LNCAP (cell line): ENCODE measurements around the gene MC1R.

Experiments
- CTCF ChIP-seq: fragments of 450-650 bp; IDR thresholded peaks from 2 replicates; pipeline ENCODE4 v1.5.1; 2017; ENCODE audit warnings: mild to moderate bottlenecking

The MC1R gene

DNA sequence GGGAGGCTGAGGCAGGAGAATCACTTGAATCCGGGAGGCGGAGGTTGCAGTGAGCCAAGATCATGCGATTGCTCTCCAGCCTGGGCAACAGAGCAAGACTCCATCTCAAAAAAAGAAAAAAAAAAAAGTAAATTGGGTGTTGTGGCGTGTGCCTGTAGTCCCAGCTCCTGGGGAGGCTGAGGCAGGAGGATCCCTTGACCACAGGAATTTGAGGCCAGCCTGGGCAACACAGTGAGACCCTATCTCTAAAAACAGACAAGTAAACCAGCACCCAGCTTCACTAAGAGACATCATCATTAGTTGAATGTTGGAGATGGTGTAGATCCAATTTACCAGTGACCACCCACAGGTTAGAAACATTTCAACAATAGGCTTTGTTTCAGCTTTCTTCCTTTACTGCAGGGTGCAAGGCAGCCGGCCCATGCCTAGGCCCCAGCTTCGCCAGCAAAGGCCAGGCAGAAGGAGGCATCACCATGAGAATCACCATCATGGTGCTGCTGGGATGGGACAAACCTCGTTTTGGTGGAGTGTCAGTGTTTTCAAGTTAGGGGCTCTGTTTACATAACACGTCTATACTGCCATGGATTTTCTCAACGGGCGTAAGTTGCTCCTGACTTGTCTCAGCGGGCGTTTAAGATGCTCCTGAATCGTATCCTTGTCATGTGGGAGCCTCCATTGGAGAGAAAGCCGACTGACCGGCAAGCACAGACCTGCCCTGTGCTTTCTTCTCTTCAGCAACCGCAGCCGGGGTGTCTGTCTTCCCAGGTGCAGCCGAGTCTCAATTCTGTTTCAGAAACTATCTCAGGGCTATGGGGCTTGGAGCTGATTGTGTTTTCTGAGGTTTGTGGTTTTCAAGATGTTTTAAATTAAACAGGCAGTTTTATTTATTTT is 37.9 kb upstream of the MC1R start:
- TF ChIP-seq CTCF, result no peak

- TF ChIP-seq CTCF, result no peak
Measured at GRCh38 chr16:89881368-89881730, 37.3 kb upstream of the MC1R start.

GRCh38 chr16:89883346-89884040 is 35.2 kb upstream of the MC1R start:
- no peak for TF ChIP-seq CTCF

DNA sequence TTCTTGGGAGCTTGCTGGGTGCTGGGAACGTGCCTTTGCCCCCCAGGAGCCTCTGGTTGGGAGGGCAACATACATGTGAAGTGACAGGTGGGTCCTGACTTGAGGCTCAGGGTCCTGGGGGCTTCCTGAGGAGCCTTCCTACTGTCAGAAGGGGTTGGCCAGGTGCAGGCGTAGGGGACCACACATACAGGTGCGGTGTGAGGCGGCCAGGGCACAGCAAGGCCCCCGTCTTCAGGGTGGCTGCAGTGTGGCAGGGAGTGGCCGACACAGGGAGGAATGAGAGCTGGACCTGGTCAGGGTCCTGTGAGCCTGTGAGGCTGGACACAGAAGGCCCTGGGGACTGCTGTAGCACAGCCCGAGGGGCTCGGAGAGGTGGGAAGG is 34.6 kb upstream of the MC1R start:
- TF ChIP-seq CTCF, result no peak

GRCh38 chr16:89887243-89887642 is 31.4 kb upstream of the MC1R start:
- TF ChIP-seq CTCF, result no peak

GRCh38 chr16:89890200-89890599 is 28.5 kb upstream of the MC1R start:
- no peak for TF ChIP-seq CTCF

DNA sequence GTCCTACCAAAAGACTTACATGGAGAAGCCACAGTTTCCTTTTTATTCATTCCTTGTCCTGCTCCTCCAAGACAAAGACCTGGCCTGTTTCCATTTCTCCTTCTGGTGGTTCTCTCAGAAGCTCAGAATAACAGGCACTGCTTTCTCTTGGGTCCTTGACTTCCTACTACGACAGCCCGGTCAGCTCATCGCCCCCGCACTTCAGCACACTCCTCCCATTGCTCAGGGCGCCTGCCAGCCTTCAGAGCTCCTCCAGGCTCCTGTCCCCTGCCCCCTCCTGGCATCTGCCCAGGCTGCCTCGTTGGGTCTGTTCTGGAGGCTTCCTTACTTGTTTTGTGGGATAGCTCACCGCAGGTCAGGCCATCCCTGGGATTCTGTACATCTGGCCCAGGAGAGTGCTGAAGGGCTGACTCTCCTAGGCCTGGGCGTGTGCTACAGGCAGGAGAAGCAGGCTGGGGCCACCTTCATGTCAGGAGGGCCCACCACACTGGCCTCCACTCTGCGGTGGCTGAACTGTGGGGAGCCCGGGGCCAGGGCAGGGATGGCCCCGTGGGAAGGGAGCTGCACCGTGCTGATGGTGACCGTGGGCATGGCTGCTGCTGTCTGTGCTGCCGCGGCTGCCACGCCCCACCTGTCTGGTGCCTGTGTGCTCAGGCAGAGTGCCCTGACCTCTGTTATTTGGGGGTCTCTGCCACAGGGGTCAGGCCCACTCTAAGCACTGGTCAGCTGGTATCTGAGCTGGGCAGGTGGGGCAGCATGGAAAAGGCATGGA is 27.6 kb upstream of the MC1R start:
- no peak for TF ChIP-seq CTCF
